ENCODE measurements around the gene ADAP2. TPM values are rescaled to one million over a fixed set of nuclear protein-coding genes. Genes with fewer than 3 reads are reported as not detected.

Gene ADAP2, protein sequence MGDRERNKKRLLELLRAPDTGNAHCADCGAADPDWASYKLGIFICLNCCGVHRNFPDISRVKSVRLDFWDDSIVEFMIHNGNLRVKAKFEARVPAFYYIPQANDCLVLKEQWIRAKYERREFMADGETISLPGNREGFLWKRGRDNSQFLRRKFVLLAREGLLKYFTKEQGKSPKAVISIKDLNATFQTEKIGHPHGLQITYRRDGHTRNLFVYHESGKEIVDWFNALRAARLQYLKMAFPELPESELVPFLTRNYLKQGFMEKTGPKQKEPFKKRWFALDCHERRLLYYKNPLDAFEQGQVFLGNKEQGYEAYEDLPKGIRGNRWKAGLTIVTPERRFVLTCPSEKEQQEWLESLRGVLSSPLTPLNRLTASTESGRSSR
- total RNA-seq, result 3.1 and 3.3 TPM in 2 replicates

DNA sequence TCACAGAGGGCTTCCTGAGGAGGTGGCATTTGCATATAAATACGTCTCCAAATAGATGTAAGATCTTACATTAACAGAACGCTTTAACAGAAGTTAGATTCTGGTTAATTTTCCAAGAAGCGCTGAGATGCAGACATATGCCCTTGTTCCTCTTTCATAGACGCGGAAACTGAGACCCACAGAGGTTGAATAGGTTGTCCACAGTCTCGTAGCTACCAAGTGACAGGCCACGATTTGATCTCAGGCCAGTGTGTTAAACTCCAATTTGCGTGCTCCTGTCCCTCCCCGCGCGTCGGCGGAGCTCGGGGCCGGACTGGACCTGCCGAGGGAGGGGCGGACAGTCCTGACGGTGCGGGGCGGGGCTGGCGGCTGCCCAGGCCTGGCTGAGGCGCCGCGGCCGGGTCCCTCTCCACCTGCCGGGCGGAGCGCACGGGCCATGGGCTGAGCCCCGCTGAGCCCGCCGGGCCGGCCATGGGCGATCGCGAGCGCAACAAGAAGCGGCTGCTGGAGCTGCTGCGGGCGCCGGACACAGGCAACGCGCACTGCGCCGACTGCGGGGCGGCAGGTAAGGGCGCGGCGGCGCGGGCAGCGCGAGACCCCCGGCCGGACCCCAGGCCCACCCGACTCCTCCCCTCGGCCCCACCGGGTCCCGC is at the start of gene ADAP2:
ADAP2 (plus strand) TSS at position 402 of the 653 bp plus-strand sequence; CDS start at position 472, 70 bp downstream.

DNA sequence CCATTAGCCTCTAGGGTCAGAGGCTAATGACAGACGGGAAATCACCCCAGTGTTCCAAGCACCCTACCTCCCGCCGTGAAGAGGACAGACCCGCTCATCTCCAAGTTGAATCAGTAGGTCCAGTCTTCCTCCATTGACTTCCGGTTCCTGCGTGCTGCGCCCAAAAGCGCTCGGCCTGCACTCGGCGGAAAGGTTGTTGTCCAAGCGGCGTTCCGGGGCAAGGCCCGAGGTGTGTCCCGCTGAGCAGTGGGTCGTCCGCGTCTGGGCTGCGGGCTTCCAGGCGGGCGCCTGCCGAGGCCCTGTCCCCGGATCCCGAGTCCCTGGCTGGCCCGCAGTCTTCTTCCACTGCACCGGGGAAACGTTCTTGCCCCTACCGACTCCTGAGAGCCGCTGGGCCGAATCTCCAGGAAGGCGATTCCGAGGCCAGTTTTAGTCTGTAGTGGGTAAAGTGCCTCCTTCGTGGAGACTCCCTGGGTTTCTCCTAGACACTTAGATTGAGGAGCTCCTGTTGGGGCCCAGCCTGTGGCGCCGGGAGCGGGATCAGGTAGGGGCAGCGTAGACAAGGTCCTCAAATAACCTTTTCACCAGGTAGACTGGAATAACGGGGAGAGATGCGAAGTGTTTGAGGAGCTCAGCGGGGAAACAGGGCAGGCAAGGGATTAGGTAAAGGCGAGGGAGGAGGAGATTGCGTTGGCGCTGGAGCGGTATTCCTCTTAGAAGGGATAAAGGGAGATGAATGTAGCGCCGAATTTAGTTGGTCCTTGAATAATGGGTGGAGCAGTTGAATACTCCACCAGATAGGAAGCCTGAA is 15.4 kb upstream of the ADAP2 start, which contains the start of gene TEFM:
TEFM (minus strand) TSS at position 138 of the 811 bp plus-strand sequence; CDS start at position 98, 40 bp downstream.

DNA sequence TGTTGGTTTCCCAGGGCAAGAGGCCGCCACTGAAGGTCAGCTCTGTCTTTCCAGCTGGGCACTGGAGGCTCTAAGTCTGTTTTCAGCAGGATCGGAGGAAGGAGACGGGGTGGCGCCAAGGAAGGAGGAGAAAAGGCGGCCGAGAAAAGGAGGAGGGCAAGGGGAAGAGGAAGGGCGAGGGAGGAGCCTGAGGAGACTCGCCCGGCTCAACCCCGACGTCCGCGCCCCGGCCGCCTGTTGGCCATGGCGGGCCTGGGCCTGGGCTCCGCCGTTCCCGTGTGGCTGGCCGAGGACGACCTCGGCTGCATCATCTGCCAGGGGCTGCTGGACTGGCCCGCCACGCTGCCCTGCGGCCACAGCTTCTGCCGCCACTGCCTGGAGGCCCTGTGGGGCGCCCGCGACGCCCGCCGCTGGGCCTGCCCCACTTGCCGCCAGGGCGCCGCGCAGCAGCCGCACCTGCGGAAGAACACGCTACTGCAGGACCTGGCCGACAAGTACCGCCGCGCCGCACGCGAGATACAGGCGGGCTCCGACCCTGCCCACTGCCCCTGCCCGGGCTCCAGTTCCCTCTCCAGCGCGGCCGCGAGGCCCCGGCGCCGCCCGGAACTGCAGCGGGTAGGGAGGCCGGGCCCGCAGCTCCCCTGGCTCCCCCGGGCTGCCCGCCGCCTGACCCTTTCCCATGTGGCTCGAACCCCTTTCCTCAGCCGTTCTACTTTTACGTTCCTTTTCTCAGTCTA is 49.3 kb downstream of the ADAP2 start, which contains the start of gene RNF135:
RNF135 (plus strand) TSS at position 209 of the 737 bp plus-strand sequence; CDS start at position 244, 35 bp downstream.

Small RNA genes lying within 50 kb of the gene (small RNA-seq; reads per million reads assigned to genes)
- gene AC138207.3 (ENCODE audit: low replicate concordance) (not detected), gene RN7SL138P (ENCODE audit: low replicate concordance) (not detected)

Other genes starting within 250 kb of the ADAP2 start
- gene CRLF3, start 97.3 kb upstream of the ADAP2 start, total RNA-seq, result 10.1 and 19.8 TPM in 2 replicates
- 0.88 and 10.3 TPM in 2 replicates for gene ATAD5, start 90.0 kb upstream of the ADAP2 start, total RNA-seq
- gene TEFM, start 15.7 kb upstream of the ADAP2 start, total RNA-seq, result 7.7 and 14.6 TPM in 2 replicates
- 12.2 and 12.7 TPM in 2 replicates for gene RNF135, start 49.1 kb downstream of the ADAP2 start, total RNA-seq
- 63.0 and 77.6 TPM in 2 replicates for gene NF1, start 173.0 kb downstream of the ADAP2 start, total RNA-seq

Data from placental pericyte (primary cell).